Suprapubic skin (tissue), 3 donors: ENCODE results near the gene ERC2.

Experiments
- EP300 ChIP-seq: sonication (generic); formaldehyde crosslinking; IDR thresholded peaks from one replicate; pipeline ENCODE4 v1.6.1; 2017; ENCODE audit warnings: antibody characterized with exemption
- POLR2A ChIP-seq, 2 donors: fragments of 450-650 bp; IDR thresholded peaks; one replicate each; pipeline ENCODE4 v1.6.1; 2017; ENCODE audit warnings: antibody characterized with exemption in 2 of 2, mild to moderate bottlenecking in 2 of 2, moderate library complexity in 2 of 2
- TF ChIP-seq, protein P1 (sequence below), 2 donors: fragments of 200-600 bp in 1 of 2; fragments of 450-650 bp in 1 of 2; sonication (generic) in 1 of 2; IDR thresholded peaks; one replicate each; pipeline ENCODE4 v1.5.1; 2016 to 2019; ENCODE audit warnings: antibody characterized with exemption in 2 of 2, mild to moderate bottlenecking in 1 of 2, moderate library complexity in 1 of 2

DNA sequence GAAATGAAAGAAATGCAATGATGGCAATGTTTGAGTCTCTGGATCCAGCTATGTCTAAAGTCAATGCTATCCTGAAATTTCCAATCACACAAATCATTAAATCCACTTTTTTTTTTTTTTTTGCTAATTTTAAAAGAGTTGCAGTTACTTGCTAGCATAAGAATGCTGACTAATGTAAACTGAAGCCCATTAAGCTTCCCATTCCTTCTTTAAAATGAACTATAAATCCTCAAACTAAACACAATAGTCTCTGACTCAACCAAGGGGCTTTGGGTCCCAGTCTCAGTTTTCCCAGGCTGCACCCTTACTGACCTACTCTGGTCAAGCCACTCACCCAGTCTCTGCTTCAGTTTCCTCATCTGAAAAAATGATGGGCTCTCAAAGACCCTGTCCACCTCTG is 361.1 kb downstream of the ERC2 start:
- TF ChIP-seq, protein P1, sequence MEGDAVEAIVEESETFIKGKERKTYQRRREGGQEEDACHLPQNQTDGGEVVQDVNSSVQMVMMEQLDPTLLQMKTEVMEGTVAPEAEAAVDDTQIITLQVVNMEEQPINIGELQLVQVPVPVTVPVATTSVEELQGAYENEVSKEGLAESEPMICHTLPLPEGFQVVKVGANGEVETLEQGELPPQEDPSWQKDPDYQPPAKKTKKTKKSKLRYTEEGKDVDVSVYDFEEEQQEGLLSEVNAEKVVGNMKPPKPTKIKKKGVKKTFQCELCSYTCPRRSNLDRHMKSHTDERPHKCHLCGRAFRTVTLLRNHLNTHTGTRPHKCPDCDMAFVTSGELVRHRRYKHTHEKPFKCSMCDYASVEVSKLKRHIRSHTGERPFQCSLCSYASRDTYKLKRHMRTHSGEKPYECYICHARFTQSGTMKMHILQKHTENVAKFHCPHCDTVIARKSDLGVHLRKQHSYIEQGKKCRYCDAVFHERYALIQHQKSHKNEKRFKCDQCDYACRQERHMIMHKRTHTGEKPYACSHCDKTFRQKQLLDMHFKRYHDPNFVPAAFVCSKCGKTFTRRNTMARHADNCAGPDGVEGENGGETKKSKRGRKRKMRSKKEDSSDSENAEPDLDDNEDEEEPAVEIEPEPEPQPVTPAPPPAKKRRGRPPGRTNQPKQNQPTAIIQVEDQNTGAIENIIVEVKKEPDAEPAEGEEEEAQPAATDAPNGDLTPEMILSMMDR (IDR thresholded peaks at IDR 0.05) = no peak
- TF ChIP-seq POLR2A (IDR thresholded peaks at IDR 0.05) (no peak), EP300 (no peak)
